Vagina (tissue), 2 donors: Measurements from ENCODE around the gene MTHFSD. TPM values are rescaled to one million over a fixed set of nuclear protein-coding genes. Genes with fewer than 3 reads are reported as not detected.

Experiments used
- DNase-seq, 2 donors: peaks; one replicate each; pipeline ENCODE4 v3.0.0-alpha.2; 2017; ENCODE audit errors: extremely low spot score in 2 of 2
- H3K27ac ChIP-seq: fragments of 200-600 bp; sonication (generic); one replicate; pipeline ENCODE4 v1.5.1; 2019
- H3K27me3 ChIP-seq: fragments of 200-600 bp; sonication (generic); one replicate; pipeline ENCODE4 v1.5.1; 2019
- H3K36me3 ChIP-seq, 2 donors: fragments of 200-600 bp; sonication (generic); one replicate each; pipeline ENCODE4 v1.5.1; 2017 to 2019
- H3K4me1 ChIP-seq: fragments of 200-600 bp; sonication (generic); one replicate; pipeline ENCODE4 v1.5.1; 2019
- H3K4me3 ChIP-seq, 2 donors: fragments of 200-600 bp; sonication (generic); 1 replicate in 1 of 2; 2 replicates in 1 of 2; pipeline ENCODE4 v1.5.1; 2016 to 2019
- H3K9me3 ChIP-seq: fragments of 200-600 bp; sonication (generic); one replicate; pipeline ENCODE4 v1.5.1; 2019
- CTCF ChIP-seq, 3 experiments: fragments of 450-650 bp in 2 of 3; fragments of 200-600 bp in 1 of 3; sonication (generic) in 1 of 3; IDR thresholded peaks; one replicate each; pipeline ENCODE4 v1.5.1; 2017 to 2019; ENCODE audit warnings: antibody characterized with exemption in 3 of 3, mild to moderate bottlenecking in 2 of 3, moderate library complexity in 2 of 3
- POLR2A ChIP-seq, 2 donors: fragments of 450-650 bp; IDR thresholded peaks; one replicate each; pipeline ENCODE4 v1.6.1; 2017; ENCODE audit warnings: antibody characterized with exemption in 2 of 2, mild to moderate bottlenecking in 2 of 2, moderate library complexity in 2 of 2
- POLR2AphosphoS5 ChIP-seq, 2 donors: sonication (generic); formaldehyde crosslinking; IDR thresholded peaks; one replicate each; pipeline ENCODE4 v1.9.0; 2017; ENCODE audit warnings: antibody characterized with exemption in 2 of 2, mild to moderate bottlenecking in 2 of 2, low read depth in 1 of 2; ENCODE audit not compliant: insufficient read depth in 1 of 2
- intact Hi-C: fragments of 100-400 bp; cut with DNase I; formaldehyde crosslinking; loops from one replicate; pipeline ENCODE4 v1.15.1; 2023
- total RNA-seq: library from RNA; depleted of rRNA; stranded (reverse); fragments of >200 nt; gene quantifications from one replicate; pipeline ENCODE4 v1.2.3, GENCODE V29; 2016

Gene MTHFSD
- total RNA-seq, 1 donor from 2014 or later, result 20.4 TPM

- intact Hi-C loops, result loop anchor here (5.0 kb wide), 2 partner anchors 116 to 486 kb away; no protein-coding TSS in a partner anchor
- H3K36me3 ChIP-seq, result no peaks in the 10 kb centered on the region
- H3K4me1 ChIP-seq, result peaks cover 17% of the 10 kb centered on the region
- TF ChIP-seq CTCF (IDR thresholded peaks at IDR 0.05), result no peak
- TF ChIP-seq POLR2A (IDR thresholded peaks at IDR 0.05), result no peak
- no peak for TF ChIP-seq POLR2AphosphoS5 (IDR thresholded peaks at IDR 0.05; ENCODE audit: insufficient read depth in 1 of 2, low read depth in 1 of 2)
- no peaks in the 10 kb centered on the region for H3K9me3 ChIP-seq
- peaks cover 3% of the 10 kb centered on the region for H3K27me3 ChIP-seq
- no peak for DNase-seq
- H3K27ac ChIP-seq, result peak within 1 kb of the TSS; percentile 47
- H3K4me3 ChIP-seq, result peak within 1 kb of the TSS; percentile 37 to 42
Measured at GRCh38 chr16:86566601-86566965, 11.5 kb upstream of the MTHFSD start, which contains the start of gene FOXC2. Gene FOXC2 (plus strand): TSS chr16:86566829. CDS start chr16:86567336, 507 bp downstream.

- peaks cover 3% of the 10 kb centered on the region for H3K27me3 ChIP-seq
- TF ChIP-seq POLR2AphosphoS5 (IDR thresholded peaks at IDR 0.05; ENCODE audit: insufficient read depth in 1 of 2, low read depth in 1 of 2), result no peak
- TF ChIP-seq CTCF (IDR thresholded peaks at IDR 0.05), result no peak
- TF ChIP-seq POLR2A (IDR thresholded peaks at IDR 0.05), result no peak
- no peak for DNase-seq
Measured at GRCh38 chr16:86565644-86566511, 10.8 kb upstream of the MTHFSD start.

DNA sequence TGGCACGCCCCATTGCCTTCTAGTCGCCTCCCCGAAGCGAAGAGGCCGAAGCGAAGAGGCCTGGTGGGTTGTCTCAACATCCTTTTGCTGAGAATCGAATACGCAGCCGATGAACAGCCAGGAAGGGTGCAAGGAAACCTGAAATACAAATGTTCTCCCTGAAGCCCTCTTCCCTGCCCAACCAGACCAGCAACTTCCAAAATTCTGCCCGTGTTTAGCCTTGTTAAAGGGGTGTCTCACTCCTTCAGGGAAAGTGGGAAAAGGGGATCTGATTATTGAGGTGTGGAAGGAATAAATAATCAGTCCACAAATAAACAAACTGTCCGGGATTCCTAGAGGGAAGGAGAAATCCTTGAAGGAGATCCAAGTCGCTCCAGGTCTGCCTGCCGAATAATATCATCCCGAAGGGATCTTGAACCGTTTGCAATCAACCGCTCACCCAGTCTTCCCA is 10.2 kb upstream of the MTHFSD start:
- Histone ChIP-seq H3K27ac (no peak overlapping the region), H3K36me3 (no peaks in the 10 kb centered on the region), H3K9me3 (no peaks in the 10 kb centered on the region), H3K27me3 (peaks cover 3% of the 10 kb centered on the region), H3K4me3 (no peak overlapping the region), H3K4me1 (peaks cover 17% of the 10 kb centered on the region)
- intact Hi-C loops, result loop anchor here (5.0 kb wide), 2 partner anchors 117 to 487 kb away; no protein-coding TSS in a partner anchor
- no peak for DNase-seq
- TF ChIP-seq CTCF (IDR thresholded peaks at IDR 0.05), result no peak
- TF ChIP-seq POLR2A (IDR thresholded peaks at IDR 0.05), result no peak
- TF ChIP-seq POLR2AphosphoS5 (IDR thresholded peaks at IDR 0.05; ENCODE audit: insufficient read depth in 1 of 2, low read depth in 1 of 2), result no peak

More at GRCh38 chr16:86565644-86566511, 10.8 kb upstream of the MTHFSD start:
- H3K4me3 ChIP-seq, result peak overlapping the region in 1 of 2 donors; percentile 37
- intact Hi-C loops, result loop anchor here (5.0 kb wide), 2 partner anchors 116 to 486 kb away; no protein-coding TSS in a partner anchor
- H3K4me1 ChIP-seq, result peaks cover 17% of the 10 kb centered on the region
- H3K36me3 ChIP-seq, result no peaks in the 10 kb centered on the region
- no peaks in the 10 kb centered on the region for H3K9me3 ChIP-seq
- H3K27ac ChIP-seq, result no peak overlapping the region

DNA sequence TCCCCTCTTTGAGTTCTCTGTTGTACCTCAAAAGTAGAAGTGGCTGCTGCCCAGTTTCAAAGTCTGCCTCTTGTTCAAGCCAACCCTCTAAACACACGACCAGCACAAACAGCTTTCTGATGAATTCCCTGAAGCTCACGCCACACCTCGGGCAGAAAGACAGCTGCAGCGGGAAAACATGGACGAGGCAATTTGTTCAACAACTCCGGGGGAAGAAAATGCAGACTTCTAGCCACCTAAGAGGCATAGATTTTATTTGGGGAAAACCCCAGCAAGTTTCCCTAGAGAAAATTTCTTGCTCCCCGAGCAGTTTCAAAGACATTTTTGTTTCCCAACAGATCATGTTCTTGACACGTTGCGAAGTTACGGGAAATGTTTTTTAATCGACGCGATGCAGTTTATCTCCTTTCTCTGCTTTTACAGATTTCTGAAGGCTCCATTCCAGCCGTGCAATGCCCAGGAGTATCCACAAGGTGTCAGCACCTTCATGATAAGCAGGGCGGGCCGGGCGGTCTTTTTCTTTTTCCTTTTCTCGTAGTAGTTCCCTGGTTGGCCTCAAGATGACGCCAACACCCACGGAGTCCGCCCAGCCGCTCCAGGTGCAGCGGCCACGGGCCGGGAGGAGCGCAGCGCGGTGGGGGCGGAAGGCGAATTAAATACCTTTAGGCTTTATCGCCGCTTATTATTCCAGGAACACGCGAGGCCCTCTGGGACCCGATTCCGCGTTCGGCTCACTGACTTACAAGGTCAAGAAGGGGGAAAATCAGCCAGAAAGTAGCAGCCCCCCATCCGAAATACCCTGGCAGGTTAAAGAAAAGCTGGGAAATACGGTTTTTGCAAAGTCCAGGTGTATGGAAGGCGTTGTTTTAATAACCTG is 8.7 kb upstream of the MTHFSD start:
- DNase-seq, result no peak
- Histone ChIP-seq H3K27ac (no peak overlapping the region), H3K27me3 (peaks cover 3% of the 10 kb centered on the region), H3K4me1 (peaks cover 17% of the 10 kb centered on the region), H3K4me3 (peak overlapping the region in 1 of 2 donors; percentile 28), H3K36me3 (no peaks in the 10 kb centered on the region), H3K9me3 (no peaks in the 10 kb centered on the region)
- intact Hi-C loops, result loop anchor here (2.0 kb wide), 1 partner anchor 715 kb away; no protein-coding TSS in a partner anchor
- TF ChIP-seq POLR2AphosphoS5 (IDR thresholded peaks at IDR 0.05; ENCODE audit: insufficient read depth in 1 of 2, low read depth in 1 of 2) (peak in 1 of 2 donors; percentile 50), POLR2A (IDR thresholded peaks at IDR 0.05) (no peak), CTCF (IDR thresholded peaks at IDR 0.05) (peak; percentile 99 to 100 (median 100))
